Hepatocyte (in vitro differentiated cells): Measurements from ENCODE around the gene NGEF. TPM values are rescaled to one million over a fixed set of nuclear protein-coding genes. Genes with fewer than 3 reads are reported as not detected.
"Not testable (repeated sequence)": the region's sequence is repeated elsewhere in the genome, so short reads cannot be mapped to it uniquely, and the experiment has no call there.

Experiments used
- DNase-seq: peaks from one replicate; pipeline ENCODE4 v3.0.0-alpha.2; 2016; ENCODE audit warnings: low spot score
- H2AFZ ChIP-seq: fragments of 200-600 bp; sonication (generic); 2 replicates; pipeline ENCODE4 v1.6.0; 2016; ENCODE audit warnings: antibody characterized with exemption, mild to moderate bottlenecking
- H3K27ac ChIP-seq: fragments of 200-600 bp; sonication (generic); 2 replicates; pipeline ENCODE4 v1.5.1; 2016; ENCODE audit warnings: mild to moderate bottlenecking
- H3K27me3 ChIP-seq: fragments of 200-600 bp; sonication (generic); 2 replicates; pipeline ENCODE4 v1.6.1; 2016
- H3K36me3 ChIP-seq: fragments of 200-600 bp; sonication (generic); replicated peaks from 2 replicates; pipeline ENCODE4 v1.5.1; 2016; ENCODE audit warnings: low read depth; ENCODE audit not compliant: insufficient read depth
- H3K4me1 ChIP-seq: fragments of 200-600 bp; sonication (generic); 2 replicates; pipeline ENCODE4 v1.5.1; 2016; ENCODE audit warnings: mild to moderate bottlenecking, moderate library complexity; ENCODE audit not compliant: insufficient read depth
- H3K4me2 ChIP-seq: fragments of 200-600 bp; sonication (generic); 2 replicates; pipeline ENCODE4 v1.6.0; 2016
- H3K4me3 ChIP-seq: fragments of 200-600 bp; sonication (generic); 2 replicates; pipeline ENCODE4 v1.5.1; 2016; ENCODE audit warnings: mild to moderate bottlenecking
- H3K79me2 ChIP-seq: fragments of 200-600 bp; sonication (generic); 2 replicates; pipeline ENCODE4 v1.6.0; 2017; ENCODE audit warnings: mild to moderate bottlenecking
- H3K9me2 ChIP-seq: fragments of 200-600 bp; sonication (generic); replicated peaks from 2 replicates; pipeline ENCODE4 v1.6.0; 2017; ENCODE audit warnings: mild to moderate bottlenecking; ENCODE audit not compliant: insufficient read depth
- H3K9me3 ChIP-seq: fragments of 200-600 bp; sonication (generic); 2 replicates; pipeline ENCODE4 v1.5.1; 2016; ENCODE audit warnings: low read depth, mild to moderate bottlenecking
- H4K20me1 ChIP-seq: fragments of 200-600 bp; sonication (generic); 2 replicates; pipeline ENCODE4 v1.6.0; 2016; ENCODE audit warnings: mild to moderate bottlenecking; ENCODE audit not compliant: insufficient read depth, poor library complexity, severe bottlenecking
- EZH2 ChIP-seq: fragments of 200-600 bp; sonication (generic); IDR thresholded peaks from 2 replicates; pipeline ENCODE4 v1.6.1; 2016; ENCODE audit warnings: antibody characterized with exemption, mild to moderate bottlenecking, borderline replicate concordance
- EZH2phosphoT487 ChIP-seq: fragments of 200-600 bp; sonication (generic); IDR thresholded peaks from one replicate; pipeline ENCODE4 v1.6.1; 2018; ENCODE audit warnings: antibody characterized with exemption, mild to moderate bottlenecking, low read depth, moderate library complexity; ENCODE audit not compliant: unreplicated experiment, severe bottlenecking
- WGBS: methylation state at CpG from one replicate; pipeline ENCODE4 v1.1.6; 2016; ENCODE audit warnings: low lambda C conversion rate; ENCODE audit errors: missing lambda C conversion rate; 5-methylcytosine and 5-hydroxymethylcytosine counted together
- polyA plus RNA-seq: library from polyadenylated mRNA; unstranded; fragments of >200 nt; fragmentation: Nextera tagmentation; extraction: Ambion mirVana; gene quantifications from 2 replicates; pipeline ENCODE4 v1.2.1, GENCODE V29; 2016
- total RNA-seq: library from RNA; depleted of rRNA; stranded (reverse); fragments of >200 nt; gene quantifications from 2 replicates; pipeline ENCODE4 v1.2.3, GENCODE V29; 2014
- TF ChIP-seq, protein P1 (sequence below): fragments of 200-600 bp; sonication (generic); IDR thresholded peaks from 2 replicates; pipeline ENCODE4 v1.5.1; 2016; ENCODE audit warnings: antibody characterized with exemption, mild to moderate bottlenecking; ENCODE audit not compliant: poor library complexity

The NGEF gene
- total and polyA plus RNA-seq, 2 experiments from 2014 or later: 2.2 to 3.2 TPM

GRCh38 chr2:233055362-233055761 lies 42.3 kb upstream of the NGEF start:
- Histone ChIP-seq H2AFZ (no peak overlapping the region), H3K79me2 (no peaks in the 10 kb centered on the region), H3K4me1 (no peaks in the 10 kb centered on the region), H3K9me3 (no peaks in the 10 kb centered on the region), H4K20me1 (no peaks in the 10 kb centered on the region), H3K27ac (no peak overlapping the region), H3K36me3 (no peaks in the 10 kb centered on the region), H3K4me2 (no peak overlapping the region), H3K27me3 (peaks cover 8% of the 10 kb centered on the region), H3K4me3 (no peak overlapping the region), H3K9me2 (no peaks in the 10 kb centered on the region)
- TF ChIP-seq, protein P1, sequence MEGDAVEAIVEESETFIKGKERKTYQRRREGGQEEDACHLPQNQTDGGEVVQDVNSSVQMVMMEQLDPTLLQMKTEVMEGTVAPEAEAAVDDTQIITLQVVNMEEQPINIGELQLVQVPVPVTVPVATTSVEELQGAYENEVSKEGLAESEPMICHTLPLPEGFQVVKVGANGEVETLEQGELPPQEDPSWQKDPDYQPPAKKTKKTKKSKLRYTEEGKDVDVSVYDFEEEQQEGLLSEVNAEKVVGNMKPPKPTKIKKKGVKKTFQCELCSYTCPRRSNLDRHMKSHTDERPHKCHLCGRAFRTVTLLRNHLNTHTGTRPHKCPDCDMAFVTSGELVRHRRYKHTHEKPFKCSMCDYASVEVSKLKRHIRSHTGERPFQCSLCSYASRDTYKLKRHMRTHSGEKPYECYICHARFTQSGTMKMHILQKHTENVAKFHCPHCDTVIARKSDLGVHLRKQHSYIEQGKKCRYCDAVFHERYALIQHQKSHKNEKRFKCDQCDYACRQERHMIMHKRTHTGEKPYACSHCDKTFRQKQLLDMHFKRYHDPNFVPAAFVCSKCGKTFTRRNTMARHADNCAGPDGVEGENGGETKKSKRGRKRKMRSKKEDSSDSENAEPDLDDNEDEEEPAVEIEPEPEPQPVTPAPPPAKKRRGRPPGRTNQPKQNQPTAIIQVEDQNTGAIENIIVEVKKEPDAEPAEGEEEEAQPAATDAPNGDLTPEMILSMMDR: no peak
- TF ChIP-seq EZH2phosphoT487 (no peak), EZH2 (no peak)
- WGBS: 87% methylated on average over 2 of the region's 2 CpGs
- DNase-seq: no peak

- Histone ChIP-seq H3K9me3 (no peaks in the 10 kb centered on the region), H3K4me3 (no peak overlapping the region), H3K36me3 (no peaks in the 10 kb centered on the region), H3K27me3 (peaks cover 8% of the 10 kb centered on the region), H3K4me1 (no peaks in the 10 kb centered on the region), H3K4me2 (no peak overlapping the region), H4K20me1 (no peaks in the 10 kb centered on the region), H3K27ac (no peak overlapping the region), H3K9me2 (no peaks in the 10 kb centered on the region), H3K79me2 (no peaks in the 10 kb centered on the region), H2AFZ (no peak overlapping the region)
- DNase-seq: peak; percentile 72
- WGBS: 27% methylated on average over 22 of the region's 22 CpGs
- TF ChIP-seq, protein P1: peak; percentile 87
- TF ChIP-seq EZH2phosphoT487 (no peak), EZH2 (no peak)
Observed at GRCh38 chr2:233053928-233054784, 41.1 kb upstream of the NGEF start.

DNA sequence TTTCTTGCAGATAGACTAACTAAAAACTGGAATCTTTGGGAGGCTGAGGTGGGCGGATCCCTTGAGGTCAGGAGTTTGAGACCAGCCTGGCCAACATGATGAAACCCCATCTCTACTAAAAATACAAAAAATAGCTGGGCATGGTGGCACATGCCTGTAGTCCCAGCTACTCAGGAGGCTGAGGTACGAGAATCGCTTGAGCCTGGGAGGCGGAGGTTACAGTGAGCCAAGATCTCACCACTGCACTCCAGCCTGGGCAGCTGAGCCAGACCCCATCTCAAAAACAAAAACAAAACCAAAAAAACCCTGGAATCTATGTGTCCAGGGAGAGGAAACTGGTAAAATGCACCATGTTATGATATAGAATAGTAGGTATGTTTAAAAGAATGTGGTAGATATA lies 39.5 kb upstream of the NGEF start:
- 97% methylated on average over 4 of the region's 4 CpGs for WGBS
- H3K9me3 ChIP-seq, H3K4me3 ChIP-seq, H3K27me3 ChIP-seq, H3K79me2 ChIP-seq, H3K27ac ChIP-seq, H3K4me1 ChIP-seq, DNase-seq, H3K9me2 ChIP-seq, H2AFZ ChIP-seq, H3K4me2 ChIP-seq, H3K36me3 ChIP-seq, H4K20me1 ChIP-seq: not testable (repeated sequence)

DNA sequence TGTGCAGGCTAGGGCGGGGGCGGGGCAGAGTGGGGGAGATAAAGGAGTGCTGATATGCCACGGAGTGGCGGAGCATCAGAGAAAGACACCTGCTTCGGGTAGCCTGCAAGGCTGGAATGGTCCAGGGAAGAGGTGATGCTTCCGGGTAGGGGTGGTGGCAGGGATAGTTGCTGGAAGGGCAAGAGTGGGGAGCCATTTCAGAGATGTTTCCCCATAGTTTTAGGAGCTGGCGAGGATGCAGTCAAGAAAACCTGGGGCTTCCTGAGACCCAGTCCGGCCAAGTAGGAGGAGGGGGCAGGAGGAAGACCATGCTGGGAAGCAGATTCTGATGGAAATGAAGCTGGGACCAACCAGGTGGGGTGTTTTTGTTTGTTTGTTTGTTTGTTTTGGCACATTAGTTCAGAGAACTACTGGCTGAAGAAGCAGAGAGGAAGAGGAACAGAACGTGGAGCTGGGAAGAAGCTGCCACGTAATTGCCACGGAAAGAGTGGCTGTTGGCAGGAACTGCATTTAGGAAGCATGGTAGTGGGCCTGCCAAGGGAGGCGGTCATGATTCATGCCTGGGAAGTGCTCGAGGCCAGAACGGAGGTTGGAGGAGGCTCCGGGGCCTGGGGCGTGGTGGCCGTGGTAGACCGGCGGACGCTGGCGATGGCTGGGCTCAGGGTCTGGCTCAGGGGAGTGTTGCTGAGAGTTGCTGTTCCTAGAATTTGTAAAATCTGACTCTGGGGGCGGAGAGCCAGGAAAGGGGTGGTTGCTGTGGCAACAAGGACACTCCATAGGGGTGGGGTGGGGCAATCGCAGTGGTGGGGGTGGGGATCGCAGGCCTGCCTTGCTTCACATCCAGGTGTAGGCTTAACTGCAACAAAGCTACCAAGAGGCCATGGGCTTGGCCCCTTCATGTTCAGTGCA lies 38.4 kb upstream of the NGEF start:
- 25% methylated on average over 24 of the region's 24 CpGs for WGBS
- Histone ChIP-seq H3K9me2 (no peaks in the 10 kb centered on the region), H3K4me3 (no peak overlapping the region), H4K20me1 (no peaks in the 10 kb centered on the region), H3K79me2 (no peaks in the 10 kb centered on the region), H2AFZ (no peak overlapping the region), H3K9me3 (no peaks in the 10 kb centered on the region), H3K27me3 (peaks cover 8% of the 10 kb centered on the region), H3K36me3 (no peaks in the 10 kb centered on the region), H3K4me2 (no peak overlapping the region), H3K4me1 (no peaks in the 10 kb centered on the region), H3K27ac (no peak overlapping the region)
- TF ChIP-seq, protein P1: no peak
- TF ChIP-seq EZH2phosphoT487 (no peak), EZH2 (no peak)
- DNase-seq: no peak
